ENCODE results near the gene DDX55.
"Not testable (repeated sequence)": the region's sequence is repeated elsewhere in the genome, so short reads cannot be mapped to it uniquely, and the experiment has no call there.

The DDX55 gene

DNA sequence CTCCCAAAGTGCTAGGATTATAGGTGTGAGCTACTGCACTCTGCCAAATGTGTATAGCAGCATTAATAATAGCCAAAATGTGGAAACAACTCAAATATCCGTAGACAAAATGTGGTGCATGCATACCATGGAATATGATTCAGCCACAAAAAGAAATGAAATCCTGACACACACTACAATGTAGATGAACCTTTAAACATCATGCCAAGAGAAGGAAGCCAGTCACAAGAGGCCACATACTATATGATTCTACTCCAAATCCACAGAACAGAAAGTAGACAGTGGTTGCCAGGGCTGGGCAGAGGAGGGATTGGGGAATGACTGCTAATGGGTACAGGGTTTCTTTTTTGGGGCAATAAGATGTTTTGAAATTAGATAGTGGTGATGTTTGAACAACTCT, 25.3 kb upstream of the DDX55 start:
- TF ChIP-seq, protein P1, sequence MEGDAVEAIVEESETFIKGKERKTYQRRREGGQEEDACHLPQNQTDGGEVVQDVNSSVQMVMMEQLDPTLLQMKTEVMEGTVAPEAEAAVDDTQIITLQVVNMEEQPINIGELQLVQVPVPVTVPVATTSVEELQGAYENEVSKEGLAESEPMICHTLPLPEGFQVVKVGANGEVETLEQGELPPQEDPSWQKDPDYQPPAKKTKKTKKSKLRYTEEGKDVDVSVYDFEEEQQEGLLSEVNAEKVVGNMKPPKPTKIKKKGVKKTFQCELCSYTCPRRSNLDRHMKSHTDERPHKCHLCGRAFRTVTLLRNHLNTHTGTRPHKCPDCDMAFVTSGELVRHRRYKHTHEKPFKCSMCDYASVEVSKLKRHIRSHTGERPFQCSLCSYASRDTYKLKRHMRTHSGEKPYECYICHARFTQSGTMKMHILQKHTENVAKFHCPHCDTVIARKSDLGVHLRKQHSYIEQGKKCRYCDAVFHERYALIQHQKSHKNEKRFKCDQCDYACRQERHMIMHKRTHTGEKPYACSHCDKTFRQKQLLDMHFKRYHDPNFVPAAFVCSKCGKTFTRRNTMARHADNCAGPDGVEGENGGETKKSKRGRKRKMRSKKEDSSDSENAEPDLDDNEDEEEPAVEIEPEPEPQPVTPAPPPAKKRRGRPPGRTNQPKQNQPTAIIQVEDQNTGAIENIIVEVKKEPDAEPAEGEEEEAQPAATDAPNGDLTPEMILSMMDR (IDR thresholded peaks at IDR 0.05; ENCODE audit: low read depth, low read length, missing control alignments), result no peak
- no peak overlapping the region for H3K4me3 ChIP-seq (ENCODE audit: low read depth, low read length)
- DNase-seq (ENCODE audit: low read depth), result no peak

DNA sequence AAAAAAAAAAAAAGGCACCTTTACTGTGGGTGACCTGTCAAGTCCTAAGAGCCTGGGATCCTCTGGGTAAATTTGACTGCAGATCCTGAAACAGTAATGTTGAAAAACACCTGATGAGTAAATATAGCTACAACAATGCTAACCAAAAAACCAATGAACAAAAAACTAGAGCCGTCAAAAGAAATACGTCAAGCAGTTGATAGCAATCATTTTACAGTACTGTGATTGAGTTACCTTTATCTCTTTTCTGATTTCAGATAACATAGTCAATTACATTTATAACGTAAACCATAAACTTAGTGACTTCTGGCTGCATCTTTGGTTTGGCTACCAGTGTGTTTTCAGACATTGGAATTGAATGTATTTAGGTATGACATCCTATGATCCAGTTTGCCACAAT, 23.7 kb upstream of the DDX55 start:
- DNase-seq (ENCODE audit: low read depth), result no peak
- no peak overlapping the region for H3K4me3 ChIP-seq (ENCODE audit: low read depth, low read length)
- TF ChIP-seq, protein P1 (IDR thresholded peaks at IDR 0.05; ENCODE audit: low read depth, low read length, missing control alignments), result no peak

DNA sequence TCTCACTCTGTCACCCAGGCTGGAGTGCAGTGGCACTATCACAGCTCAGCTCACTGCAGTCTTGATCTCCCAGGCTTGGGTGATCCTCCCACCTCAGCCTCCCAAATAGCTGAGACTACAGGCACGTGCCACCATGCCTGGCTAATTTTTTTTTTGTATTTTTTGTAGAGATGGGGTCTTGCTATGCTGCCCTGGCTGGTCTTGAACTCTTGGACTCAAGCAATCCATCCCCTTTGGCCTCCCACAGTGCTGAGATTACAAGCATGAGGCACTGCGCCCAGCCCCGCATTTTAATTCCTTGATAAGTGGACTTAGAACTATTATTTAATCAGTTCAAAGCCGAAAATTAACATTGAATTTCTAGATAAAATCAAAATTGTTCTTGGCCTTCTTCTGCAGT, 23.1 kb upstream of the DDX55 start:
- not testable (repeated sequence) for H3K4me3 ChIP-seq (ENCODE audit: low read depth, low read length); DNase-seq (ENCODE audit: low read depth)

DNA sequence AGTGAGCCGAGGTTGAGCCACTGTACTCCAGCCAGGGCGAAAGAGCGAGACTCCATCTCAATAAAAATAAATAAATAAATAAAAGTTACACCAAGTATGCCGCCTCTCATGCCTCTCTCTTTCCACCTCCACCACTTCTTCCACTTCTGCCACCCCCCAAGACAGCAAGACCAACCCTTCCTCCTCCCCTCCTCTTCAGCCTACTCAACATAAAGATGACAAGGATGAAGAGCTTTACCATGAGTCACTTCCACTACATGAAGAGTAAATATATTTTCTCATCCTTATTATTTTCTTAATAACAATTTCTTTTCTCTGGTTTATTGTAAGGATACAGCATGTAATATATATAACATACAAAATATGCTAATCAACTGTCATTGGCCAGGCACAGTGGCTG, 21.1 kb upstream of the DDX55 start:
- TF ChIP-seq, protein P1 (IDR thresholded peaks at IDR 0.05; ENCODE audit: low read depth, low read length, missing control alignments), result no peak
- DNase-seq (ENCODE audit: low read depth), result no peak
- H3K4me3 ChIP-seq (ENCODE audit: low read depth, low read length), result no peak overlapping the region

DNA sequence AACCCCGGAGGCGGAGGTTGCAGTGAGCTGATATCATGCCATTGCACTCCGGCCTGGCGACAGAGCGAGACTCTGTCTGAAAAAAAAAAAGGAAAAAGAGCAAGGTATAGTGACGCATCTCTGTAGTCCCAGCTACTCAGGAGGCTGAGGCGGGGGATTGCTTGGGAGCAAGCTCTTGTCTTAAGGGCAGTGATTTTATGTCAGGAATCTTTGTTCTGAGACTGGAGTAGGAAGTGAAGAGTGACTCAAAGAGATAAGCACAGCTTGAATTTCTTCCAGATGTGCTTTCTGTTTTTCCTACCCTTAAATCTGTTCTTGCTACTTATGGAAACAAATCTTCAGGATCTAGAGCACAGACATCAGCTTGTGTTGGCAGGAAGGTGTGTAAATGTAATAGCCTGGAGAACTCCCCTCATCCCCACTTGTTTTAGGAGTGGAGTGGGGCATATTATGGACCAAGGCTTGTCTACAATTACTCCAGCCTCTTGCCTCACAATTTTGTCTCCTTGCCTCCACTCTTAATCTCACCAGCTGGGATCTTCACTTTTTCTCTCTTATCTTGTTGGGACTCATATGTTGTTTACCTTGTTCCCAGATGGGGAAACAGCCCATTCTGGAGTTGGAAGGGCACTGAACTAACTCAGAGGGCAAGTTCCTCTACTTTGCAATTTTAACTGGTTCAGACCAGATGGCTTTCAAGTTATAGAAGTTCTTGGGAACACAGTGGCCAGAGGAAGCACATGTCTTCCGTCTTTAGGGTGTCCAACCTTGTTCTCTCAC, 10.0 kb upstream of the DDX55 start:
- no peak overlapping the region for H3K4me3 ChIP-seq (ENCODE audit: low read depth, low read length)
- TF ChIP-seq, protein P1 (IDR thresholded peaks at IDR 0.05; ENCODE audit: low read depth, low read length, missing control alignments), result no peak
- no peak for DNase-seq (ENCODE audit: low read depth)

DNA sequence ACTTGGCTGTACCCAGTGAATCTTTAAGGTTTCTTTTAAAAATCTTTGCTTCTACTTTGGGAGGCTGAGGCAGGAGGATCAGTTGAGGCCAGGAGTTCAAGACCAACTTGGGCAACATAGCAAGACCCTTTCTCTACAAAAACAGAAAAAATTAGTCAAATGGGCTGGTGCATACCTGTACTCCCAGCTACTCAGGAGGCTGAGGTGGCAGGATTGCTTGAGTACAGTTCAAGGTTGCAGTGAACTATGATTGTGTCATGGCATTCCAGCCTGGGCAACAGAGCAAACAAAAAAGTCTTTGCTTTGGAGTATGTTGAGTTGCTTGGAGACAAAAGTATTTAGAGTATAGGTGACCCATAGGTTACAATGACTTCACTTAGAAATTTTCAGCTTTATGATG, 6.2 kb upstream of the DDX55 start:
- TF ChIP-seq, protein P1 (IDR thresholded peaks at IDR 0.05; ENCODE audit: low read depth, low read length, missing control alignments), result no peak
- no peak for DNase-seq (ENCODE audit: low read depth)
- no peak overlapping the region for H3K4me3 ChIP-seq (ENCODE audit: low read depth, low read length)

DNA sequence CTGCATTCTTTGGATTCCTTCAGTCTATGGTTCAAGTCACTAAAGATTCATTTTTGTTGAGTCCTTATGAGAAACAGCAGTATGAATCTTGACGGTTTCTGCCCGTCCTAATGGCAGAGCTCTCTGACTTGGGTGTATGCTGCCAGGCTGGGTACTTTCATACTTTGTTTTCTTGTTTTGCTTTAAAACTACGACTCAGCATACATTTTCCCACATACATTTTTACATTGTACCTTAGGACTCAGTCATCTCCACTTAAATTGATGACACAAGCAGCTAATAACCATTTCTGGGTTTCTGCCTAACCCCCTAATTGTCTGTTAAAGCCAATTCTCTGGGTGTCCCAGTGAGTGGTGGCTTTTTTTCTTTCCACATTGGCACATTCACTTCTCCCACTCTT, 4.8 kb upstream of the DDX55 start:
- no peak for DNase-seq (ENCODE audit: low read depth)
- TF ChIP-seq, protein P1 (IDR thresholded peaks at IDR 0.05; ENCODE audit: low read depth, low read length, missing control alignments), result no peak
- no peak overlapping the region for H3K4me3 ChIP-seq (ENCODE audit: low read depth, low read length)
